Karpas-422 (cell line): ENCODE measurements around the gene AKAP8. TPM values are rescaled to one million over a fixed set of nuclear protein-coding genes. Genes with fewer than 3 reads are reported as not detected.

Source experiments
- DNase-seq: peaks from one replicate; pipeline ENCODE4 v3.0.0-alpha.2; 2015
- H2AFZ ChIP-seq: fragments of 200-600 bp; sonication (generic); 2 replicates; pipeline ENCODE4 v1.6.1; 2014; ENCODE audit warnings: antibody characterized with exemption, low read length, mixed read lengths
- H3K27ac ChIP-seq: fragments of 200-600 bp; sonication (generic); 2 replicates; pipeline ENCODE4 v1.5.1; 2014; ENCODE audit warnings: mild to moderate bottlenecking, low read length, moderate library complexity
- H3K27me3 ChIP-seq: fragments of 200-600 bp; sonication (generic); 2 replicates; pipeline ENCODE4 v1.6.1; 2014; ENCODE audit warnings: low read length, mixed read lengths
- H3K36me3 ChIP-seq: fragments of 200-600 bp; sonication (generic); 2 replicates; pipeline ENCODE4 v1.6.1; 2014; ENCODE audit warnings: low read length, mixed read lengths; ENCODE audit not compliant: insufficient read depth
- H3K4me1 ChIP-seq: fragments of 200-600 bp; sonication (generic); 2 replicates; pipeline ENCODE4 v1.6.1; 2014; ENCODE audit warnings: mild to moderate bottlenecking, low read length, mixed read lengths
- H3K4me2 ChIP-seq: fragments of 200-600 bp; sonication (generic); 2 replicates; pipeline ENCODE4 v1.6.1; 2014; ENCODE audit warnings: low read length, low read depth, mild to moderate bottlenecking; ENCODE audit not compliant: poor library complexity, severe bottlenecking
- H3K4me3 ChIP-seq: fragments of 200-600 bp; sonication (generic); 2 replicates; pipeline ENCODE4 v1.5.1; 2014; ENCODE audit warnings: mild to moderate bottlenecking, antibody characterized with exemption, low read length, mixed read lengths
- H3K79me2 ChIP-seq: fragments of 200-600 bp; sonication (generic); 2 replicates; pipeline ENCODE4 v1.6.1; 2014; ENCODE audit warnings: mild to moderate bottlenecking, low read length, mixed read lengths
- H3K9ac ChIP-seq: fragments of 200-600 bp; sonication (generic); 2 replicates; pipeline ENCODE4 v1.6.0; 2014; ENCODE audit warnings: low read length
- H3K9me2 ChIP-seq: fragments of 200-600 bp; sonication (generic), shearing (Covaris generic); replicated peaks from 2 replicates; pipeline ENCODE4 v1.6.0; 2014; ENCODE audit warnings: mild to moderate bottlenecking, low read length, moderate library complexity; ENCODE audit not compliant: insufficient read depth
- H3K9me3 ChIP-seq: fragments of 300-700, 200-600 bp; sonication (generic); 2 replicates; pipeline ENCODE4 v1.6.1; 2014; ENCODE audit warnings: low read length, mixed read lengths
- H4K20me1 ChIP-seq: fragments of 200-600 bp; sonication (generic); 2 replicates; pipeline ENCODE4 v1.6.1; 2014; ENCODE audit warnings: mild to moderate bottlenecking, antibody characterized with exemption, low read length, low read depth; ENCODE audit not compliant: insufficient read depth
- small RNA-seq: library from RNA; depleted of rRNA; stranded (forward); fragments of <200 nt; gene quantifications from one replicate; pipeline ENCODE3, GENCODE V24; 2014
- total RNA-seq: library from RNA; depleted of rRNA; stranded (reverse); fragments of >200 nt; shearing (Covaris generic); gene quantifications from 2 replicates; pipeline ENCODE4 v1.2.3, GENCODE V29; 2014; ENCODE audit warnings: low replicate concordance; rRNA removed

AKAP8 gene
- total RNA-seq, 1 experiment from 2014 or later, result 11.7 TPM

- Histone ChIP-seq H3K4me2 (no peak overlapping the region), H3K27ac (no peak overlapping the region), H2AFZ (no peak overlapping the region), H3K27me3 (no peaks in the 10 kb centered on the region), H3K9me3 (no peaks in the 10 kb centered on the region), H3K9me2 (no peaks in the 10 kb centered on the region), H3K9ac (no peak overlapping the region), H4K20me1 (peaks cover 66% of the 10 kb centered on the region), H3K4me1 (peaks cover 41% of the 10 kb centered on the region), H3K4me3 (no peak overlapping the region), H3K79me2 (peaks cover 98% of the 10 kb centered on the region), H3K36me3 (no peaks in the 10 kb centered on the region)
- no peak for DNase-seq
Observed at GRCh38 chr19:15304140-15304705, 75.4 kb downstream of the AKAP8 start.

Small RNA genes lying within 50 kb of the gene (small RNA-seq; reads per million reads assigned to genes)
- not detected for gene AC005776.1

Other genes starting within 250 kb of the AKAP8 start
- gene NOTCH3, start 178.8 kb downstream of the AKAP8 start, total RNA-seq, result 0.45 and 3.2 TPM in 2 replicates
- gene EPHX3, start 147.3 kb downstream of the AKAP8 start, total RNA-seq, result 0.11 and 1.6 TPM in 2 replicates
- gene BRD4, start 47.2 kb downstream of the AKAP8 start, total RNA-seq, result 41.4 and 58.6 TPM in 2 replicates
- 82.4 and 108 TPM in 2 replicates for gene AKAP8L, start 39.2 kb upstream of the AKAP8 start, total RNA-seq
- gene WIZ, start 70.2 kb upstream of the AKAP8 start, total RNA-seq, result 5.3 and 5.4 TPM in 2 replicates
- gene RASAL3, start 84.8 kb upstream of the AKAP8 start, total RNA-seq, result 4.0 and 27.1 TPM in 2 replicates
- gene PGLYRP2, start 99.7 kb upstream of the AKAP8 start, total RNA-seq, result not detected in 2 replicates
- gene CYP4F22, start 128.7 kb upstream of the AKAP8 start, total RNA-seq, result not detected in 2 replicates
- gene CYP4F8, start 235.4 kb upstream of the AKAP8 start, total RNA-seq, result not detected in 2 replicates